GM18505 (cell line): ENCODE data around the gene PCYOX1L.
A peak's percentile ranks its signal among the peaks of the same experiment; 100 is the strongest.

Experiments used
- ATAC-seq: cut with Tn5 transposase; IDR thresholded peaks from one replicate; pipeline ENCODE4 v1.9.1; 2021; ENCODE audit not compliant: unreplicated experiment
- POLR2A ChIP-seq: IDR thresholded peaks from 4 replicates; pipeline ENCODE4 v1.6.1; 2011; ENCODE audit warnings: borderline replicate concordance; ENCODE audit not compliant: insufficient read depth, insufficient read length; ENCODE audit errors: extremely low read depth

PCYOX1L gene

DNA sequence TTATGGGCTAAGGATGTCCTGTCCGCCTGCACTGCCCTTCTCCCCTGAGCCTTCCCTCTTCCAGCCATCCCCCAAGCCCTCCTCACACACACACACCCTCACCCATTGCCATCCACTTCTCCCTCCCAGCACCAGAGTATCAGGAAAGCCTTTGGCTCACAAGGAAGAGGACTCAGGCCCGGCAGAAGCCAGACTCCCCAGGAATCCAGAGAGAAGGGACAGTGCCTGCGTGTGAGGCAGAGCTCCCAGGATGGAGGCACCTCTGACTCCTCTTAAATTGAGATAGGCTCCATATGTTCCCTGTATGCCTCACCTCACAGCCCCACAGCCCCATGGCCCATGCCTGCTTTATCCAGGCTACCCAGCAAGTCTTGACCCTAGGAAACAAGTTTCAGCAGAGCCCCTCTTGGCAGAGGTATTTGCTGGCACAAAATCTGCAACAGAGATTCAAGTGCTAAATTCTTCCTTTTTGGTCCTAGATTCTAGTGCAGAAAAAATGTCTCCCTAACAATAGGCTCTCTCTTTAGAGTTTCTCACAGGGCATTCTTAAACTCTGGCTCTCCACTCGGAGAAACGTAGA is 20.5 kb downstream of the PCYOX1L start:
- no peak for TF ChIP-seq POLR2A
- no peak for ATAC-seq

DNA sequence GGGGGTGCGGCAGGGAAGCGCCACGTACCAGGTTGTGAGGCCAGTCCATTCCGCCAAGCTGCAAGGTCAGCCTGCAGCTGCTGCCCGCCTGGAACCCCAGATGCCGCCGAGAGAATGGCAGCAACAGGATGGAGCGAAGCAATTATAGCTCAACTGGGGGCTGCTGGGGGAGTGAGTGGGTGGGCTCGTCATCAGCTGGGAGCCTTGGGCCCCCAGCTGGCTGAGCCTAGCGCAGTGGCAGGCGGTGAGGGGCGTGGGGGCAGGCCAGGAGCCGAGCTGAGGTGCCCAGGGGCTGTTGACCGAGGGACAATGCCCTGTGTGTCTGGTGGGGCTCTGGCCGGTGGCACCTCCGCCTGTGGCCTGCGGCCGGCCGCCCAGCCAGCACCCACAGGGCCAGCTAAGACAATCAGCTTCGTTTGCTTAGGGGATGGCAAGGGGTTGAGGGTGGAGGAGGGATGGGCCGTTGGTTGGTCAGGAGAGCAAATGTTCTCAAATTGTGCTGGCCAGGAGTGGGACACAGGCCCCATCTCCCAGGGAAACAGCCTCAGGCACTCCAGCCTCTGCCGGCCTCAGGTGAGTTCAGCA is 21.4 kb downstream of the PCYOX1L start, which contains the start of gene IL17B:
IL17B (minus strand) TSS at position 116 of the 585 bp plus-strand sequence; CDS start at position 49, 67 bp downstream.
- TF ChIP-seq POLR2A = no peak
- no peak for ATAC-seq

DNA sequence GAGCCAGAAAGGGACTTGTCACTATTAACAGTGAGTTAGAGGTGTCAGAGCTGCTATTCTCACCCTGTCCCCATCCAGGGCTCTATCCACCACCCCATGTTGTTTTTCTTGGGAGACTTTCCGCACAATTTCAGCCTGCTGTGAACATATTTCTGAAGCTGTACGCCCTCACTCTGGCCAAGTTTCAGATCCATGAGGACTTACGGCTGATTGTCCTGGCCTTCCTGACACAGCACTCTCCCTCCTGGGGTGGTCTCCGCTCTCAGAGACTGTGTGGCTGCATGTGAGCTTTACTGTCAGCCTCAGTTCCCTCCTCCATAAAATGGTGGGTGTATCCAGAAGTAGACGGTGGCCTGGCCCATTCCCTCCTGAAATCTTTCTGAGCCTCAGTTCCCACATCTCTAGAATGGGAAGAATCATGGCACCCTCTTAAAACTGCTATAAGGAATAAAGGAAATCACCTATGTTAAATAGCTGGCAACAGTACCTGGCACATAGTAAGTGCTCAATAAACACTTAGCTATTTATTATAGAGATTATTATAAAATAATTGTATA is 22.1 kb downstream of the PCYOX1L start:
- no peak for TF ChIP-seq POLR2A
- no peak for ATAC-seq

GRCh38 chr5:149380466-149381121 is 22.7 kb downstream of the PCYOX1L start:
- no peak for ATAC-seq
- no peak for TF ChIP-seq POLR2A

- TF ChIP-seq POLR2A = no peak
- ATAC-seq = peak; percentile 25
These were observed 23.6 kb downstream of the PCYOX1L start for GRCh38 chr5:149381261-149381985.

DNA sequence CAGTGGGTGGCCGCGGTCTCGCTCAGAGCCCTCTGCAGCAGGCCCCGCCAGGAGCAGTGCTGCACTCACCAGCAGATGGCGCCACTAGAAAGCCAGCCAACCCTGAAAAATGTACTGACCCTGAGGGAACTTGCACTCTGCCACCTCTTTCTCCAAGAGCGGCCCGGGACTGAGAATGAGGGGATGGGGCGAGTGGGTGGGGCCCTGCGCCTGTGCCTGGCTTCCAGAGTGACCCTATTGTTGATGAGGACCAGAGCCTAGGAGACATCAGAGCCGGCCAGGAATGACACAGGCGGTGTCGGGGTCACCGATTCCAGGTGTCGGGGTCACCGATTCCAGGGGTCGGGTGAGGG is 24.1 kb downstream of the PCYOX1L start:
- TF ChIP-seq POLR2A = no peak
- peak; percentile 78 for ATAC-seq

GRCh38 chr5:149382517-149383220 is 24.8 kb downstream of the PCYOX1L start:
- ATAC-seq = no peak
- no peak for TF ChIP-seq POLR2A

DNA sequence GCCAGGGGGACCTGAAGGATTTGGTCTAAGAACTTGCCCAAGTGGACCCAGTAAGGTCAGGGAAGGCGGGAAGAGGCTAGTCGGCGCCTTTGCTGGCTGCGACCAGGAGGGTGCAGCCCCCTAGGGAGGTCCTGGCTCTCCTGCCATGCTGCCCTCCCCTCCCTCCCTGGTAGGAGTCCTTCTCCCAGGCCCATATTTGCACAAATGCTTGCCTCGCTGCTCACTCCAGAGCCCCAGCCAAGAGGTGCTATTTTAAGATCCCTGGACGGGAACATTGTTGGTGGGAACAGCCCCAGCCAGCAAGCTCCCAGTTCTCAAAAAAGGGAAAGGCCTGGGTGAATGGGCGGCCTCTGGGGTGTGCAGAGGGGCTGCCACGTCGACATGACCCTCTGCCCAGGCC is 25.6 kb downstream of the PCYOX1L start:
- no peak for ATAC-seq
- TF ChIP-seq POLR2A = no peak

GRCh38 chr5:149386166-149386565 is 28.3 kb downstream of the PCYOX1L start:
- TF ChIP-seq POLR2A = no peak
- ATAC-seq = no peak

- no peak for TF ChIP-seq POLR2A
- no peak for ATAC-seq
These were observed 29.3 kb downstream of the PCYOX1L start for GRCh38 chr5:149387081-149387631.

GRCh38 chr5:149387982-149388381 is 30.1 kb downstream of the PCYOX1L start:
- no peak for ATAC-seq
- TF ChIP-seq POLR2A = no peak

- no peak for TF ChIP-seq POLR2A
- no peak for ATAC-seq
These were observed 30.8 kb downstream of the PCYOX1L start for GRCh38 chr5:149388498-149389190.
